ENCODE results near the gene NPC1.

NPC1 gene

DNA sequence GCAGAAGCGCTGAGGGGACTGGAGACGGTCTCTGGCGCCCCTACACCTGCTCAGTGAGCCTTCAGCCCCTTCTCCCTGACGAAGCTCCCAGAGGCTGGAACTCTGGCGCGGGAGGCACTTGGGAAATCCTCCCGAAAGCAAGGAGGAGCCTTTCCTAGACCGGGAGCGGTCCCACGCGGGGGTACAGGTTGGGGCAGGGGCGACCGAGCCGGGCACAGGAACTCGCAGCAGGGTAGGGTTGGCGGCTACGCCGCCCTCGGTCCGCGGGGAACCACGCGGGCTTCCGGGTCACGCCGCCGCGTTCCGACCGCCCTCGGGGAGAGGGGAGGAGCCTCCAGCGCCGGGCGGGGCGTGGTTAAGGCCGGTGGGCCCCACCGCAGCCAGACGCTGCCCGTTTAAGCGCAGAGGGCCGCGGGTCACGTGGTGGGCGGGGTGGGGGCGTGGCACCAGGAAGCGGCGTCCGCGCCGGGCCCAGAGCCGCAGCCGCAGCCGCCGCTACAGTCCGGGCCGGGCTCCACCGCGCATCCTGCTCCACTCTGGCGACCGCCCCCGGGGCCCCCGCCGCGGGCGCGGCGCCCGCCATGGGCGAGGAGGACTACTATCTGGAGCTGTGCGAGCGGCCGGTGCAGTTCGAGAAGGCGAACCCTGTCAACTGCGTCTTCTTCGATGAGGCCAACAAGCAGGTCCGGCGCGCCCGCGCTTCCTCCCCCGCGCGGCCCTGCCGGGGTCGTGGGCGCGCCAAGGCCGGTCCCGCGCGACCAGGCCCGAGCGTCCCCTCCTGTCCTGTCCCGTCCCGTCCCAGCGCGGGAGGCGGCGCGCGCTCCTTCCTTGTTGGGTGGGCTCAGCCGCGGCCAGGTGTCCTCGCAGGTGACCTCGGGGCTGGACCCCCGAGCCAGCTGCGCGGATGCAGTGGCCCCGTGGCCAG lies 83.0 kb downstream of the NPC1 start, which contains the start of gene RMC1:
RMC1 (plus strand) TSS at position 474 of the 925 bp plus-strand sequence; CDS start at position 582, 108 bp downstream.
- peak; percentile 73 for DNase-seq (ENCODE audit: low read depth)
- H3K4me3 ChIP-seq (ENCODE audit: low read depth, low read length), result peak within 1 kb of the TSS; percentile 59
- TF ChIP-seq, protein P1, sequence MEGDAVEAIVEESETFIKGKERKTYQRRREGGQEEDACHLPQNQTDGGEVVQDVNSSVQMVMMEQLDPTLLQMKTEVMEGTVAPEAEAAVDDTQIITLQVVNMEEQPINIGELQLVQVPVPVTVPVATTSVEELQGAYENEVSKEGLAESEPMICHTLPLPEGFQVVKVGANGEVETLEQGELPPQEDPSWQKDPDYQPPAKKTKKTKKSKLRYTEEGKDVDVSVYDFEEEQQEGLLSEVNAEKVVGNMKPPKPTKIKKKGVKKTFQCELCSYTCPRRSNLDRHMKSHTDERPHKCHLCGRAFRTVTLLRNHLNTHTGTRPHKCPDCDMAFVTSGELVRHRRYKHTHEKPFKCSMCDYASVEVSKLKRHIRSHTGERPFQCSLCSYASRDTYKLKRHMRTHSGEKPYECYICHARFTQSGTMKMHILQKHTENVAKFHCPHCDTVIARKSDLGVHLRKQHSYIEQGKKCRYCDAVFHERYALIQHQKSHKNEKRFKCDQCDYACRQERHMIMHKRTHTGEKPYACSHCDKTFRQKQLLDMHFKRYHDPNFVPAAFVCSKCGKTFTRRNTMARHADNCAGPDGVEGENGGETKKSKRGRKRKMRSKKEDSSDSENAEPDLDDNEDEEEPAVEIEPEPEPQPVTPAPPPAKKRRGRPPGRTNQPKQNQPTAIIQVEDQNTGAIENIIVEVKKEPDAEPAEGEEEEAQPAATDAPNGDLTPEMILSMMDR (IDR thresholded peaks at IDR 0.05; ENCODE audit: control insufficient read depth, extremely low read depth, insufficient read depth), result no peak

DNA sequence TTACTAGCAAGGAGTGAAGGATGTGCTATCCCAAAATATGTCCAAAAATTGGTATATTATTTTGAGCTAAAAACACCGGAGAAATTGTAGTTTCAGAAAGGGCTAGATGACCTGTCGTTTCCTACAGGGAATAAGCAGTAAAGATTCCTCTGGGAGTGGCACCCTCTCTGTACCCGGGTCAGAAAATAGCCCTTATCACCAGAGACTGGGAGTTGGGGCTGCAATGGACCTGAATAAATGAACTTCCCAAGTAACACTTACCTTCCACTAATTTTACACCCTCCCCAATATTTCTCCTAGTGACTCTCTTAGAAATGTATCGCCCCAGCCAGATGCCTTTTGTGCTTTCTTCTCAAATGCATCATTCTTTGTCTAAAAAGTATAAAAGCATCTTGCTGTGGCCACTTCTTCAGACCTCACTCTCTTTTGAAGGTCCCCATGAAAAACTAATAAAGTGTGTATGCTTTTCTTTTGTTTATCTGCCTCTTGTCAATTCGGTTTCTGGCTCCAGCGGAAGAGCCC lies 83.7 kb downstream of the NPC1 start:
- peak overlapping the region; percentile 59 for H3K4me3 ChIP-seq (ENCODE audit: low read depth, low read length)
- TF ChIP-seq, protein P1 (IDR thresholded peaks at IDR 0.05; ENCODE audit: control insufficient read depth, extremely low read depth, insufficient read depth), result no peak

DNA sequence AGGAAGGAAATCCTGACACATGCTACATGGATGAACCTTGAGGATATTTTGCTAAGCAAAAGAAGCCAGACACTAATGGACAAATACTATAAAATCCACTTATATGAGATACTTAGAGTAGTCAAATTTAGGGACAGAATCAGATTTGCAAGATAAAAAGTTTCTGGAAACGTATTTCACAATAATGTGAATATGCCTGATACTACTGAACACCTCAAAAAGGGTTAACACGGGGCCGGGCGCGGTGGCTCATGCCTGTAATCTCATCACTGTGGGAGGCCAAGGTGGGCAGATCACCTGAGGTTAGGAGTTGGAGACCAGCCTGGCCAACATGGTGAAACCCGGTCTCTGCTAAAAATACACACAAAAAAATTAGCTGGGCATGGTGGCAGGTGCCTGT lies 84.7 kb downstream of the NPC1 start:
- no peak for DNase-seq (ENCODE audit: low read depth)
- TF ChIP-seq, protein P1 (IDR thresholded peaks at IDR 0.05; ENCODE audit: control insufficient read depth, extremely low read depth, insufficient read depth), result no peak
- no peak overlapping the region for H3K4me3 ChIP-seq (ENCODE audit: low read depth, low read length)

More for the DNA sequence above, 83.7 kb downstream of the NPC1 start:
- no peak for DNase-seq (ENCODE audit: low read depth)

- no peak overlapping the region for H3K4me3 ChIP-seq (ENCODE audit: low read depth, low read length)
- no peak for DNase-seq (ENCODE audit: low read depth)
- TF ChIP-seq, protein P1 (IDR thresholded peaks at IDR 0.05; ENCODE audit: control insufficient read depth, extremely low read depth, insufficient read depth), result no peak
Measured at GRCh38 chr18:23499291-23499781, 87.0 kb downstream of the NPC1 start.

DNA sequence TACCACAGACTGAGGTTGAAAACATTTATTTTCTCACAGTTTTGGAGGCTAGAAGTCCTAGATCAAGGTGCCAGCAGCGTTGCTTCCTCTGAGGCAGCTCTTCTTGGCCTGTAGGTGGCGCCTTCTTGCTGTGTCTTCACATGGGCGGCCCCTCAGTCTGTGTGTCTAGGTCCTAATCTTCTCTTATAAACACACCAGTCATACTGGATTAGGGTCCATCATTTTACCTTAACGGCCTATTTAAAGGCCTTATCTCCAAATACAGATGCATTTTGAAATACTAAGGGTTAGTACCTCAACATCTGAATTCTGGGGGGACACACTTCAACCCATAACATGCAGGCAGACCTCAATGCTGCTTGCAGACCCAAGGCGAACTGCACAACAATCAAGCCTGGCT lies 87.4 kb downstream of the NPC1 start:
- H3K4me3 ChIP-seq (ENCODE audit: low read depth, low read length), result no peak overlapping the region
- TF ChIP-seq, protein P1 (IDR thresholded peaks at IDR 0.05; ENCODE audit: control insufficient read depth, extremely low read depth, insufficient read depth), result peak; percentile 70
- no peak for DNase-seq (ENCODE audit: low read depth)

DNA sequence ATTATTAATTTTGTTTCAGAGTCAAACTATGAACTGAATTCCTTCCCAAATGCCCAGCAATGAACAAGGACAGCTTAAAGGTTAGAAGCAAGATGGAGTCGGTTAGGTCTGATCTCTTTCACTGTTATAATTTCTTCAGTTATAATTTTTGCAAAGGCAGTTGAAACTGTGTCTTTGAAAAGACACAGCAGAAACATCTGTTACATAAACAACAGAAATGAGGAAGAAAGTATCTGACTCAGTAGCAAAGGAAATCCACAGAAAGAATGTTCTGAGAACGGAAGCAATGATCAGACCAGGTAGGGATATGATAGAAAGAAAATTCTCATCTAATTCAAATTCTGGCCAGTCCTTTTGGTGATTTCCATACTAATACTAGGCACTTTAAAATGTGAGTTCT lies 88.2 kb downstream of the NPC1 start:
- no peak overlapping the region for H3K4me3 ChIP-seq (ENCODE audit: low read depth, low read length)
- TF ChIP-seq, protein P1 (IDR thresholded peaks at IDR 0.05; ENCODE audit: control insufficient read depth, extremely low read depth, insufficient read depth), result no peak
- DNase-seq (ENCODE audit: low read depth), result no peak
